KOPT-K1 (cell line): Measurements from ENCODE around the gene DNAH8.

Source experiments
- H3K27ac ChIP-seq: fragments of 200-600 bp; sonication (generic); 2 replicates; pipeline ENCODE4 v1.5.1; 2016; ENCODE audit warnings: antibody characterized with exemption, mild to moderate bottlenecking, low read depth, low read length; ENCODE audit not compliant: poor library complexity, severe bottlenecking
- H3K36me3 ChIP-seq: fragments of 200-600 bp; sonication (generic); 2 replicates; pipeline ENCODE4 v1.5.1; 2017; ENCODE audit warnings: antibody characterized with exemption, mild to moderate bottlenecking, low read length, moderate library complexity; ENCODE audit not compliant: insufficient read depth
- H3K9me3 ChIP-seq: fragments of 200-600 bp; sonication (generic); 2 replicates; pipeline ENCODE4 v1.5.1; 2017; ENCODE audit warnings: antibody characterized with exemption, low read length, mild to moderate bottlenecking; ENCODE audit not compliant: insufficient read depth, poor library complexity, severe bottlenecking

Gene DNAH8

DNA sequence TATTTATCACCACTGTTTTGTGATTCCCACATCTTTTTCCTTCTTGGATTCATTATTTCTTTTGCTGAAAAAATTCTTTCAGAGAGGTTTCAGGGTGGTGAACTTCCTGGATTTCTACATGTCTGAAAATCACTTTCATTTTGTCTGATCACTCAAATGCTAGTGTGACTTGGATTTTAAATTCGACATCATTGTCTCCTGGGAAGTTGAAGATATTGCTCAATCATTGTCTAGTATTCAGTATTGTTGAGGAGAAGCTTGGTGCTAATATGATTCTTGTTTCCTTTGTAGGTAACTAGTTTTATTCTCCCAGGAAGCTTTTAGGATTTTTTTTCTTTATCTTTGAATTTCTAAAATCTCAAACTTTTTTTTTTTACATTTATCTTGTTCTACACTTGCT is 45.0 kb downstream of the DNAH8 start:
- no peaks in the 10 kb centered on the region for H3K9me3 ChIP-seq
- H3K36me3 ChIP-seq = no peaks in the 10 kb centered on the region
- H3K27ac ChIP-seq = no peak overlapping the region

DNA sequence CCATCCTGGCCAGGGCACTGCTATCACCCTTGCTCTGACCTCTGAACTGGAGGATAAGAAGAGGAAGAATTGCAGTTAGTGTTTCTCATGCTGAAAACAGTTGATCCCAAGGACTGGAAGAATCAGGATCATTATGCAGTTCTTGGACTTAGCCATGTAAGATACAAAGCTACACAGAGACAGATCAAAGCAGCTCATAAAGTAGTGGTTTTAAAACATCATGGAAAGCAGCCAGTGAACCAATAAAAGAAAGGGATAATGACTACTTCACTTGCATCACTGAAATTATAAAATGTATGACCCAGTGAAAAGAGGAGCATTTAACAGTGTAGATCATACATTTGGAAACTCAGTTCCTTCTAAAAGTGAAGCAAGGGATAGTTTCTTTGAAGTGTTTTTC is 47.7 kb downstream of the DNAH8 start:
- Histone ChIP-seq H3K36me3 (no peaks in the 10 kb centered on the region), H3K9me3 (no peaks in the 10 kb centered on the region), H3K27ac (no peak overlapping the region)

DNA sequence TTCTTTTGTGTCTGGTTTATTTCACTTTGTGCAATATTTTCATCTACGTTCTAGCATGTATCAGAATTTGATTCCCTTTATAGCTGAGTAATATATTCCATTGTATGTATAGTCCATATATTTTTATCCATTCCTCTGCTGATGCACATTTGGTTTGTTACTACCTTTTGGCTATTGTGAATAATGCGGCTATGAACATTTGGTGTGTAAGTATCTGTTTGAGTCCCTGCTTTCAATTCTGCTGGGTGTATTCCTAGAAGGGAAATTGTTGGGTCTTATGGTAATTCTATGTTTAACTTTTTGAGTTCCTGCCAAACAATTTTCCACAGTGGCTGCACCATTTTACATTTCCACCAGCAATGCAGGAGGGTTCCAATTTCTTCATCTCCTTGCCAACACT is 52.4 kb downstream of the DNAH8 start:
- no peaks in the 10 kb centered on the region for H3K9me3 ChIP-seq

DNA sequence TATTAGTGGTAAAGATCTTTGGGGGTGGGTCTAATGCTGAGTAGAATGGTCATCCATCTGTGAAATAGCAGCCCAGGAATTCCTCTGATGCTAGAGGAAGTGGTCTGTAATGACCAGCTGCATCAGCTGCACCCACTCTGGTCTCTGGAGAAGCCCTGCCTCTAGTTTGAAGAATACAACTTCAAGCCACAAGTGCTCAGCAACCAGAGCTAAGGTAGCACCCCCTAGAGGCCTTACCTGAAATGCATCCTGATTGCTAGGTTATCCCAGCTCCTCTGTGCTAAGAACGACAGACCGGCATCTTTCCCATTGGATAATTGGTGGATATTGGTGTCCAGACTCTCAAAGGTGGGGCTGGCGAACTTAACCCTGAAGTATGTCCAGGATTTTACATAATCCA is 58.2 kb downstream of the DNAH8 start:
- Histone ChIP-seq H3K36me3 (no peaks in the 10 kb centered on the region), H3K9me3 (no peaks in the 10 kb centered on the region), H3K27ac (no peak overlapping the region)

More for the DNA sequence above, 52.4 kb downstream of the DNAH8 start:
- H3K36me3 ChIP-seq = no peaks in the 10 kb centered on the region
- no peak overlapping the region for H3K27ac ChIP-seq

DNA sequence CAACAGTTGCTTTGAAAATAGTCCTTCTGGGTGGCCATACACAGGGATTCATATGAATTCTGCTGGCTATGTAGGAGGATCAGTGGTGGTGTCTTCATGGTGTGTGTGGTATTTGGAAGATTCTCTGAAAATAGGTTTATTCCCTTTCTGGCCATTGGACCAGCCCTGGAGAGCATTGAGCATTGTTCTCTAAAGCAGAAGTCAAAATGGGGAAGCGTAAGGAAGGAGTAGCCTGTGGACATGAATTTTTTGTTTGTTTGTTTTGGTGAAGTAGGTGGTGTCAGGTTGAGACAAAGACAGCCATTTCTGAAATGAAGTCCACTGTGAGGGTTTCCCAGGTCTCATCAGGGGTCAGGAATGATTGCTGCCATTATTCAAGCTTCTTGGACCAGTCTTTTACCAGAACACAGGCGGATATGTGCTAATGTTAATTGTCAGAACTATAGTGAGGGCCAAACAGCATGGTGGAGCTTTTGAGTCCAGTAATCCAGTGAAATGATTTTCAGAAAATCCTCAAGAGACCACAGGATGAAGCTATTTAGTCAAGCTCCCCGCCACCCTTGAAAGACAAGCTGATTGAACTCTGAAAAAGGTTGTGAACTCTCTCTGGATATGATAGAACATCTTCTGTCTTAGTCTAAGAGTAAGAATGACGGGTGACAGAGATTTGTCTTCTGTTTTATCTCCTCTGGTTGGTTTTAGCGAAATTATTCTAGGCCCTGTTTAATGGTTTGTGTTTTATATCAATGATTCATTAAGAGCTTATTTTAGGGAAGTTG is 60.0 kb downstream of the DNAH8 start:
- H3K9me3 ChIP-seq = no peaks in the 10 kb centered on the region
- no peak overlapping the region for H3K27ac ChIP-seq
- no peaks in the 10 kb centered on the region for H3K36me3 ChIP-seq

DNA sequence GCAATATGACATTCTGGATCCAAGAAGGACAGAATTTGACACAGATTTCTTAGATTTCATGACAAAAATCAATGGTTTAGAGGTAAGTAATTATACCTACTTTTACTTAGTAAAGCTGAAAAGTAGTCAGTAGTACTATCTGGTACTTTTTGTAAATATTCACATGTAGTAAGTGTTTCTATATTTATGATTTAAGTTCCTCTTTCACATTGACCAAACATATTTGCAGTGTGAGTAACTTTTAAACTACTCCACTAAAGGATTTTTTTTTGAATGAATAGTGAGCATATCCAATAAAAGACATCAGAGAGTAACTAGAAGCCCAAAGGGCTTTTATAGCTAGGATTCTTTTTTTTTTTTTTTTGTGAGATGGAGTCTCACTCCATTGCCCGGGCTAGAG is 60.8 kb downstream of the DNAH8 start:
- Histone ChIP-seq H3K36me3 (no peaks in the 10 kb centered on the region), H3K9me3 (no peaks in the 10 kb centered on the region)

DNA sequence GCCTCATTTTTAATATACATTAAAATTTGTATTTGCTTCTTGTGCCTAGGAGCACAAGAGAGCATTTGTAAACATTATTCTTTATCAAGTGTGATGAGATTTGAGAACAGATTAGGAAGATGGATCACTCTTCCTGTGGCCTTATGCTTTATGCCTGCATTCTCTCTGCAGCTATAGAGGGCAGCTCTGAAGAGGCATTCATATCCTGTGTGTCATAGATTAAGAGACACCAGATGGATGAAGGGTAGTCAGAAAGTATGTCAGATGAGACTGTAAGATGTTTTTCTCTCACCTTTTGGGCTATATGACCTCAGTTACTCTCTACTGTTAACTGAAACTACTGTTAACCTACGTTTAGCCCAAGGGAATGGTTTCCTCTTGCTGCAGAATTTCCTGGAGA is 61.4 kb downstream of the DNAH8 start:
- H3K27ac ChIP-seq = no peak overlapping the region
- no peaks in the 10 kb centered on the region for H3K36me3 ChIP-seq
- no peaks in the 10 kb centered on the region for H3K9me3 ChIP-seq

More for the DNA sequence above, 60.8 kb downstream of the DNAH8 start:
- H3K27ac ChIP-seq = no peak overlapping the region

DNA sequence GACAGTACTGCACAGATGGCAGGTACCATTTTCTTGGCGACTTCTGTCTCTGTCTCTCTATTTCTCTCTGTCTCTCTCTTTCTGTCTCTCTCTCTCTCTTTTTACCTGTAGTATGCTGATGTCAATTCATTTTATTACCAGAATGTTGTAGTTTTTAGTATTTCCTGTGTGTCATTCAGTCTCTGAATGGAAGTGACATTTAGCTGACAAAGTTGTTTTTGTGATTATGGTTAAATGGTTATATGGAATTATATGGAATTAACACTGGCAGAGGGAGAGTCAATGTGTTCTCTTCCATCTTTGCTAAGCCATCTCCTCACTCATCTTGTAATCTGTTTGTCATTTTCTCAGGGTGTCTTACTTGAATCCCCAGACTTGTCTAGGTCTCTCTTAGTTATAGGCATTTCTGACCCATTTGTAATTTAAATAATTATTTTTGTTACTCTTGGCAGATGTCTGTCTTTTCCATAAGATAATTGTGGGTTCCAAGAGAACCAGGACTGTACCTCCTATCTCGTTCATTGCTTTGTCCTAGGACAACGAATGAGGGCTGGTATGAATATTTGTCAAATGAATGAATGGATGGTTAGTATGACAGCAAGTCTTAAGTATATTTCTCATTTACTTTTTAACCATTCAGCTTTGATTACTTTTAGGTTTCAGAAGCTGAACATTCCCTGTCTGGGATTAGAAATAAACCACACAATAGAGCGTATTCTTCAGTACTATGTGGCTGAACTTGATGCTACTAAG is 64.4 kb downstream of the DNAH8 start:
- no peak overlapping the region for H3K27ac ChIP-seq
- H3K9me3 ChIP-seq = no peaks in the 10 kb centered on the region
- no peaks in the 10 kb centered on the region for H3K36me3 ChIP-seq

DNA sequence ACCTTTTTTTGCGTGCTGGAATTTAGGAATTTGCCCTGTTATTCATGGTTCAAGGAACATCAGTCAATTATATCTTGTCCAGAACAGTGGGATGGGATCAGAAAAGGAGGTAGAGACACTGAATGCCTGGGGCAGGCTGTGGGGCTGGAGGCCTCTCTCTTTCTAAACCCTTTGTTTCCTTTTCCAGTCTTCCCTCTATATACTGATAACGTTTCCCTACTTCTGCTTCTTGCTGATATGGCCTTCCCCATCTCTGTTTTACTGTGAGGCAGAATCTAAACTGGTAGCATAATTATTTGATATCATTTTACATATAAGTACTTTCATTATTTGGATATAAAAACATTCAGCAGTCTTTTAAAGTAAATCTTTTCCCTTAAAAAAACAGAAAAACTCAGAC is 67.5 kb downstream of the DNAH8 start:
- Histone ChIP-seq H3K36me3 (no peaks in the 10 kb centered on the region), H3K27ac (no peak overlapping the region), H3K9me3 (no peaks in the 10 kb centered on the region)

DNA sequence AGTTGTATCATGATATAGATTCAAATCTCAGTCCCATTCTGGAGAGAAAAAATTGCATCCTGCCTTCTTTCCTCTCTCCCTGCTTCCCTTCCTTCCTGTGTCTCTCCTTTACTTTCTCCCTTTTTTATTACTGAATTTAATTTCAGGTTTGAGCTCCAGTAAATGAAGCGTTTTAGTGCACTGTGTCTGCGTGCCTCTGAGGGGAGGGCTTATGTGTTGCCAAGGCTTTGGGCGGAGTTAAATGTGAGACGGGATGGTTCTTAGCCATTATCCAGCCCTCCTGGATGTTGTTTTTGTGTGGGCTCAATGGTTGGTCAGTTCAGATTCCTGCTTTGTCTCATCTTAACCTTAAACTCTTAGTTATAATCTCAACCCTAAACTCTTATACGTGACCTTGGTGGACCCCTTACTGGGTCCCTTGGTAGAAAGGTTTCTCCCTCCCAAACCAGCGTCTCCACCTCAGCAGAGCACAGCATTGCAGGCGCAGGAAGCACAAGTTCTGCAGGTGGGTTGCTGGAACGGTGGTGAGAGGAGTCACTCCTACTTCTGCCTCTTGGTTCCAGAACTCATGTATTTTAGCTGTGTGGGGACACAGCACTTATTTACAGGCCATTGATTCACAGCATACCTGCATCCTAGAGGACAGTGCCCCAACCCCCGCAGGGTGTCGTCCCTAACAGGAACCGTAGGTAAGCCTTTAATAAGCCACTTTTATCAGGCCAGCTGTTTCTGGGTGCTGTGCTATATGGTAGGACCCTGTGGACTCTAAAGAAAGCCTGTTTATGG is 68.5 kb downstream of the DNAH8 start:
- H3K9me3 ChIP-seq = no peaks in the 10 kb centered on the region
- H3K27ac ChIP-seq = no peak overlapping the region
- H3K36me3 ChIP-seq = no peaks in the 10 kb centered on the region

DNA sequence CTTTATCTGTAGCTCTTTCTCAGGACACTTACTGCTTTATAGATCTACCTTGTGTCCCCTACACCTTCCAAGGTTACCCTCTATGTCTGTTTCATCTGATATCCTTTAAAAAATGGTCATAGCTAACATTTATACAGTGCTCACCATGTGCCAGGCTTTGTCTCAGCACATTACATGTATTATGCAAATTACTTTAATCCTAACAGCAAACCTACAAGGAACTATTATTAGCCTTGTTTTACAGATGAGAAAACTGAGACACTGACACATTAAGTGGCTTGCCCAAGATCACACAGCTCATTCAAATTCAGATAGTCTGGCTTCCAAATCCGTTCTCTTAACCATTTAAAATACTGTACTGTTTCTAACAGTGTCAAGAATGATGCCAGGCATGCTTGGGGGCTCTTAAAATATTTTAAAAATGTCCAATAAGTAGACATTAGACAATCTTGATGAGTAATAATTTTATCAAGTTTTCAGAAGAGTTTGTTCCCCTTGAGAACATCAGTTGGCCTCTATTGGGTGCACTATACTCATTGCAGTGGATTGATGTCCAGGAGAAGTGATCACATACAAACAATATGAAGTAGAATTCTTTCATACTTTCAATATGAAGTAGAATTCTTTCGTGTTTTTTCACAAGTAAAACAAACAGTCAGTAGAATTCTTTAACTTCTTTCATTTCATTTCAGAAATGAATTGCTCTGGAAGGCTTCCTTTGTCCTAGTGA is 69.6 kb downstream of the DNAH8 start:
- Histone ChIP-seq H3K36me3 (no peaks in the 10 kb centered on the region), H3K27ac (no peak overlapping the region), H3K9me3 (no peaks in the 10 kb centered on the region)

DNA sequence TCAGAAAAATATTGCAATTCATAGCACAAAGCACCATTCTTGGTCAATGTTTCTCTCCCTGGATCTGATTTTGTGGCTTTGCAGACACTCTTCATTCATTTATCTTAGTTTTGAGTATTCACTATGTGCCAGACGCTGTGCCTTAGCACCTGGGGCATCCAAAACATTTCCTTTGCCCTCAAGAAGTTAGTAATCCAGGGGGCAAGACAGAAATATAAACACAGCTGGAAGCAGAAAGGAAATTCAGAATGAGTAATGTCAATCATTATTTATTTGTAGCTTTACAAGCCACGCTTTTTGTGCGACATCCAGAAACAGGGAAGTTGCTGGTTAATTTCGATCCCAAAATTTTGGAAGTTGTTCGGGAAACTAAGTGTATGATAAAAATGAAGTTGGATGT is 71.4 kb downstream of the DNAH8 start:
- H3K9me3 ChIP-seq = no peaks in the 10 kb centered on the region
- H3K36me3 ChIP-seq = no peaks in the 10 kb centered on the region
- no peak overlapping the region for H3K27ac ChIP-seq

DNA sequence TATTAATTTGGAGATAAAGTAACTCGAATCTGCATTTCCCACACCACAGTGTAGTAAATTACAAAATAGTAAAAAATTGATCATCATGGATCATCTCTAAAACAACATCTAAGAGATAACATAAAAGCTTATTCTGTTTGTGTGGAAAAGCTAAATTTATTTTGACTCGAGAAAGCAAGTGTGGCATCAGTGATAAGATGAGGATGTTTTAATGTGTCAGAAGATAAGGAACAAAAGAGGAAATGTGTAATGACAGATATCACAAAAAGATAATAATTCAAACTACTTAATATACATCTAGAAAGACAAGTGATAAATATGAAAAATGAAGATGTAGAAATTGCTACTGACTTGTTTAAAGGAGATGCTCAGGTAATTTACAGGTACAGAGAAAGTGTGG is 74.1 kb downstream of the DNAH8 start:
- no peak overlapping the region for H3K27ac ChIP-seq
- H3K36me3 ChIP-seq = no peaks in the 10 kb centered on the region
- no peaks in the 10 kb centered on the region for H3K9me3 ChIP-seq

DNA sequence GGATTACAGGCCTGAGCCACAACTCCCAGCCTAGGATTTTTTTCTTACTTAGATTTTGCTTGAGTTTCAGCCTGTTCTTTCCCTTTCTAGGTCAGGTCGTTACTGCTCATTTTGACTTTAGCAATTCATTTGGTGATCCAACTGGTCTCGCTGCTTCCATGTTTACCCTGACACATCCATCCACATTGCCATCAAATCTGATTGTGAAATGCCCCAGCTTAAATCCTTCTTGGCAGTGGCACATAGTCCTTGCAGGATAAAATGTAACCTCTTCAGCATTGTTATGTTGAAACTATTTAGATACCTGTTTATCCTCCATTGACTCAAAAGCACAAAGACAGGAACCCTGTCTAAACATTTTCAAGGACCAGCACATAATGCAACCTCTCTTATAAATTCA is 77.2 kb downstream of the DNAH8 start:
- Histone ChIP-seq H3K27ac (no peak overlapping the region), H3K36me3 (no peaks in the 10 kb centered on the region), H3K9me3 (no peaks in the 10 kb centered on the region)

DNA sequence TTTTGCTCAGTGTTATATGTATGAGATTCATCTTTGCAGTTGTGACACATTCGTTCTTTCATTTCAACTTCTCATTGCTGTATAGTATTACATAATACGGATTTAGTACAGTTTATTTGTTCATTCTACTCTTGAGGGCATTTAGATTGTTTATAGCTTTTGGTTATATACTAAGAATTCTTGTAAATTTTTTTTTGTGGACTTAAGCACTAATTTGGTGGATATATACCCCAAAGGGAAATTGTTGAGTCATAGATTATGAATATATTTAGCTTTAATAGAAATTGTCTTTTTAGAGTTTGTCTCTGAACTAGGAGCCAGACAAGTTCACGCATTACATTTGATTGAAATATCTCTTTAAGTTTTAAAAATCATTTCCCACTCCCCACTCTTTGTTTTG is 79.6 kb downstream of the DNAH8 start:
- Histone ChIP-seq H3K9me3 (no peaks in the 10 kb centered on the region), H3K36me3 (no peaks in the 10 kb centered on the region), H3K27ac (no peak overlapping the region)
